ENCODE measurements around the gene DHRS12.

- no peak for TF ChIP-seq POLR2A (IDR thresholded peaks at IDR 0.05)
- no peak for TF ChIP-seq CTCF (IDR thresholded peaks at IDR 0.05)
Observed at GRCh38 chr13:51765142-51765515, 38.8 kb downstream of the DHRS12 start.

Measured in testis (tissue), 2 donors.